ENCODE measurements around the gene INPP5A.

DNA sequence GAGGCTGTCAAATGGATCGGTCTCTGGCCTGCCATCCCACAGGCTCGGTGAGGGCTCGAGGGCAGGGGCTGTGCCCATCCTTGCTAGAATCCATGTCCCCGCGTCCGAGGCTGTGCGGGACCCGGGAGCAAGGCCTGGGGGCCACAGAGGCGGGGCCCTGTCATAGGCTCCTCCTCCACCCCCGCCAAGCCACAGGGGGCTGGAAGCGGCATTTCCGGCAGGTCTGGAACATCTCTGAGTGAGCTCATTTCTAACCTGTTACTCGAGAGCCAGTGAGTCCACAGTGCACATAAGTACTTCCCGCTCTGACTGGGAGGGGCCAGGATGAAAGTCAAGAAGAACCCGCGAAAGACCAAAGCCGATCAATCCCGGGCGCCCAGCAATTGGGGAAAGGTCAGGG, 190.7 kb downstream of the INPP5A start:
- TF ChIP-seq, protein P1, sequence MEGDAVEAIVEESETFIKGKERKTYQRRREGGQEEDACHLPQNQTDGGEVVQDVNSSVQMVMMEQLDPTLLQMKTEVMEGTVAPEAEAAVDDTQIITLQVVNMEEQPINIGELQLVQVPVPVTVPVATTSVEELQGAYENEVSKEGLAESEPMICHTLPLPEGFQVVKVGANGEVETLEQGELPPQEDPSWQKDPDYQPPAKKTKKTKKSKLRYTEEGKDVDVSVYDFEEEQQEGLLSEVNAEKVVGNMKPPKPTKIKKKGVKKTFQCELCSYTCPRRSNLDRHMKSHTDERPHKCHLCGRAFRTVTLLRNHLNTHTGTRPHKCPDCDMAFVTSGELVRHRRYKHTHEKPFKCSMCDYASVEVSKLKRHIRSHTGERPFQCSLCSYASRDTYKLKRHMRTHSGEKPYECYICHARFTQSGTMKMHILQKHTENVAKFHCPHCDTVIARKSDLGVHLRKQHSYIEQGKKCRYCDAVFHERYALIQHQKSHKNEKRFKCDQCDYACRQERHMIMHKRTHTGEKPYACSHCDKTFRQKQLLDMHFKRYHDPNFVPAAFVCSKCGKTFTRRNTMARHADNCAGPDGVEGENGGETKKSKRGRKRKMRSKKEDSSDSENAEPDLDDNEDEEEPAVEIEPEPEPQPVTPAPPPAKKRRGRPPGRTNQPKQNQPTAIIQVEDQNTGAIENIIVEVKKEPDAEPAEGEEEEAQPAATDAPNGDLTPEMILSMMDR (IDR thresholded peaks at IDR 0.05): no peak
- TF ChIP-seq POLR2A (IDR thresholded peaks at IDR 0.05): no peak

Data from lower leg skin (tissue), 3 donors.